HCT116 (cell line): ENCODE measurements around the gene ZNF536.

Source experiments
- CTCF ChIP-seq, 3 experiments: fragments of 200-600 bp in 1 of 3; sonication (generic) in 1 of 3; IDR thresholded peaks in 2 of 3; conservative IDR thresholded peaks in 1 of 3; 2 replicates each; pipeline ENCODE4 v1.5.1; 2012 to 2017; ENCODE audit warnings: low read depth in 2 of 3, low read length in 2 of 3, antibody characterized with exemption in 1 of 3, borderline replicate concordance in 1 of 3, control low read depth in 1 of 3, mild to moderate bottlenecking in 1 of 3, mixed read lengths in 1 of 3, mixed run types in 1 of 3, moderate library complexity in 1 of 3; ENCODE audit not compliant: insufficient read depth in 1 of 3
- ELF1 ChIP-seq: IDR thresholded peaks from 2 replicates; pipeline ENCODE4 v1.6.1; 2012; ENCODE audit warnings: low read depth, borderline replicate concordance
- POLR2A ChIP-seq: IDR thresholded peaks from 2 replicates; pipeline ENCODE4 v1.7.0; 2011; ENCODE audit warnings: borderline replicate concordance; ENCODE audit not compliant: insufficient read depth, insufficient read length; ENCODE audit errors: extremely low read depth
- RAD21 ChIP-seq: IDR thresholded peaks from 2 replicates; pipeline ENCODE4 v1.6.1; 2012; ENCODE audit warnings: low read depth, mild to moderate bottlenecking
- REST ChIP-seq: IDR thresholded peaks from 2 replicates; pipeline ENCODE4 v1.6.1; 2012; ENCODE audit warnings: low read depth

DNA sequence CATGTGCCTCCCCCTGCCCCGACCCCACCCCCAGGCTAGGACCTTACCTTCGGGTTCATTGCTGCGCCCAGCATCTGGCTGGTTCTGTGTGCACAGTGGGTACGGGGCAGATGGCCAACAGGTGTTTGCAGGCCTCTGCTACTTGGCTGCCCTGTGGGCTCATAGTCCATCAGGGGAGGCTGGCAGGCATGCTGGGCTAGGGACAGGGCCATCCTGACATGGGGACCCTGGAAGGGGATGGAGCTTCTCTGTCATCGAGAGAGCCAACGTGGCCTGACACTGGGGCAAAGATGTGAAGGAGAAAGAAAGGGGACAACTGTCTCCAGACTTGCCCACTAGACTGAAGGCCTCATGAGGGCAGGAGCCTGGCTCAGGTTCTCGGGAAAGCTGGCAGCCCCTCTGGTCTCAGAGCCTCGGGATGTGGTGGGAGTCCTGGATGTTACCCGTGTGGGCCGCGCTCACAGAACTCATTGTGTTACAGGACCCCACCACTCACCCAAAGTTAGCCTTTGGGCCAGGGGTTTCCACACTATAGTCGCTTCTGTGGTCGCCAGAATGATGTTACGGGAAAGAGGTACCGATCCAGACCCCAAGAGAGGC is 4.7 kb downstream of the ZNF536 start:
- no peak for TF ChIP-seq CTCF (IDR thresholded peaks at IDR 0.05 in 2 of 3, conservative IDR thresholded peaks at IDR 0.05 in 1 of 3; ENCODE audit: borderline replicate concordance in 1 of 3, insufficient read depth in 1 of 3, low read depth in 2 of 3, low read length in 2 of 3)
- TF ChIP-seq ELF1: no peak
- TF ChIP-seq REST: no peak
- TF ChIP-seq RAD21: no peak
- TF ChIP-seq POLR2A: no peak
